IMR-90 (cell line): ENCODE measurements around the gene LCNL1. TPM values are rescaled to one million over a fixed set of nuclear protein-coding genes. Genes with fewer than 3 reads are reported as not detected.
A peak's percentile ranks its signal among the peaks of the same experiment; 100 is the strongest.

Experiments used
- ATAC-seq: fragments of 200-7000 bp; cut with Tn5 transposase; 2 replicates; pipeline ENCODE4 v1.9.1; 2020; ENCODE audit warnings: low read depth, mild to moderate bottlenecking, moderate library complexity
- BruUV-seq: library from RNA; stranded (reverse); fragments of 400-500 nt; replicated peaks from 2 replicates; lab custom pipeline; 2021; lab: Mats Ljungman, UMichigan
- CTCF ChIA-PET: fragments of 300-600 bp; formaldehyde crosslinking; extraction: SDS; loops from one replicate; lab custom pipeline; 2021; ENCODE audit warnings: antibody characterized with exemption; lab: Yijun Ruan, JAX
- POLR2A ChIA-PET: fragments of 300-600 bp; sonication (Branson Sonifier 250); formaldehyde crosslinking; loops from one replicate; lab custom pipeline; 2022; ENCODE audit warnings: antibody characterized with exemption; ENCODE audit not compliant: unreplicated experiment; lab: Charles Lee
- DNase-seq: peaks from one replicate; pipeline ENCODE4 v3.0.0; 2013
- H2AFZ ChIP-seq: replicated peaks from 2 replicates; pipeline ENCODE3; 2013; ENCODE audit warnings: low read length, mild to moderate bottlenecking; ENCODE audit not compliant: poor library complexity
- H2AK5ac ChIP-seq: 2 replicates; pipeline ENCODE4 v1.6.1; 2013; ENCODE audit warnings: low read depth, low read length, inconsistent platforms
- H2AK9ac ChIP-seq: replicated peaks from 2 replicates; pipeline ENCODE3; 2013; ENCODE audit warnings: mild to moderate bottlenecking, low read depth, low read length, moderate library complexity; ENCODE audit not compliant: poor library complexity
- H2BK120ac ChIP-seq: 2 replicates; pipeline ENCODE4 v1.6.1; 2013; ENCODE audit warnings: low read depth, low read length, inconsistent platforms
- H2BK15ac ChIP-seq: 3 replicates; pipeline ENCODE4 v1.6.1; 2013; ENCODE audit warnings: low read depth, low read length, inconsistent platforms
- H2BK20ac ChIP-seq: 2 replicates; pipeline ENCODE4 v1.6.1; 2013; ENCODE audit warnings: low read depth, mild to moderate bottlenecking, inconsistent platforms, low read length, moderate library complexity
- H2BK5ac ChIP-seq: 2 replicates; pipeline ENCODE4 v1.6.1; 2013; ENCODE audit warnings: mild to moderate bottlenecking, low read depth, low read length, inconsistent platforms; ENCODE audit not compliant: poor library complexity, severe bottlenecking
- H3K14ac ChIP-seq: replicated peaks from 2 replicates; pipeline ENCODE4 v1.6.1; 2013; ENCODE audit warnings: low read depth, low read length, inconsistent platforms
- H3K18ac ChIP-seq: 2 replicates; pipeline ENCODE4 v1.6.1; 2013; ENCODE audit warnings: low read depth, low read length, control low read depth
- H3K23ac ChIP-seq: 2 replicates; pipeline ENCODE4 v1.6.1; 2013; ENCODE audit warnings: low read depth, low read length, inconsistent platforms
- H3K27ac ChIP-seq: 2 replicates; pipeline ENCODE4 v1.5.1; 2013; ENCODE audit warnings: mild to moderate bottlenecking, control low read depth, low read length; ENCODE audit not compliant: insufficient read depth
- H3K27me3 ChIP-seq: 2 replicates; pipeline ENCODE4 v1.6.1; 2013; ENCODE audit warnings: low read length; ENCODE audit not compliant: control insufficient read depth, insufficient read depth
- H3K36me3 ChIP-seq: 2 replicates; pipeline ENCODE4 v1.6.1; 2013; ENCODE audit warnings: low read length, mixed read lengths; ENCODE audit not compliant: control insufficient read depth, insufficient read depth
- H3K4ac ChIP-seq: 2 replicates; pipeline ENCODE4 v1.6.1; 2013; ENCODE audit warnings: low read depth, low read length, inconsistent platforms
- H3K4me1 ChIP-seq: 2 replicates; pipeline ENCODE4 v1.6.1; 2013; ENCODE audit warnings: low read length, mixed read lengths; ENCODE audit not compliant: control insufficient read depth, insufficient read depth
- H3K4me2 ChIP-seq: 2 replicates; pipeline ENCODE4 v1.6.1; 2013; ENCODE audit warnings: low read depth, mild to moderate bottlenecking, control low read depth, low read length, moderate library complexity
- H3K4me3 ChIP-seq: 2 replicates; pipeline ENCODE4 v1.5.1; 2013; ENCODE audit warnings: low read depth, mild to moderate bottlenecking, control low read depth, low read length, moderate library complexity; ENCODE audit not compliant: insufficient read depth
- H3K56ac ChIP-seq: 2 replicates; pipeline ENCODE4 v1.6.1; 2013; ENCODE audit warnings: low read length, inconsistent platforms; ENCODE audit not compliant: insufficient read depth; ENCODE audit errors: extremely low read depth
- H3K79me1 ChIP-seq, 2 experiments: 2 replicates each; pipeline ENCODE4 v1.6.1; 2013; ENCODE audit warnings: low read length in 2 of 2, inconsistent platforms in 1 of 2, low read depth in 1 of 2
- H3K9ac ChIP-seq: 2 replicates; pipeline ENCODE4 v1.6.1; 2013; ENCODE audit warnings: low read depth, low read length, control low read depth
- H3K9me1 ChIP-seq: 2 replicates; pipeline ENCODE4 v1.6.1; 2013; ENCODE audit warnings: low read length, inconsistent platforms; ENCODE audit not compliant: insufficient read depth
- H3K9me3 ChIP-seq: 2 replicates; pipeline ENCODE4 v1.6.1; 2013; ENCODE audit warnings: low read length; ENCODE audit not compliant: control insufficient read depth, insufficient read depth
- H4K20me1 ChIP-seq: 2 replicates; pipeline ENCODE4 v1.6.1; 2013; ENCODE audit warnings: low read length, inconsistent platforms; ENCODE audit not compliant: insufficient read depth
- H4K5ac ChIP-seq: 2 replicates; pipeline ENCODE4 v1.6.1; 2013; ENCODE audit warnings: mild to moderate bottlenecking, low read depth, low read length, control low read depth
- H4K8ac ChIP-seq, 2 experiments: 2 replicates each; pipeline ENCODE4 v1.6.1; 2013; ENCODE audit warnings: low read depth in 2 of 2, low read length in 2 of 2, control low read depth in 1 of 2, inconsistent platforms in 1 of 2
- H4K91ac ChIP-seq: 2 replicates; pipeline ENCODE4 v1.6.1; 2013; ENCODE audit warnings: low read depth, low read length, inconsistent platforms; ENCODE audit not compliant: insufficient read depth
- CHD1 ChIP-seq: IDR thresholded peaks from 2 replicates; pipeline ENCODE4 v1.6.1; 2012; ENCODE audit warnings: low read depth, low read length, improper control_type of control experiment
- MAFK ChIP-seq: IDR thresholded peaks from 2 replicates; pipeline ENCODE4 v1.6.1; 2012; ENCODE audit warnings: low read depth, low read length, improper control_type of control experiment
- WGBS, 2 experiments: methylation state at CpG; one replicate each; pipeline versions ENCODE4 v1.1.5 to v1.1.7; 2013; ENCODE audit warnings: missing lambda C conversion rate in 2 of 2; ENCODE audit not compliant: insufficient read length in 1 of 2; ENCODE audit errors: extremely low coverage in 2 of 2; 5-methylcytosine and 5-hydroxymethylcytosine counted together
- dilution Hi-C: fragments of 300-500 bp; cut with HindIII; formaldehyde crosslinking; loops from one replicate; pipeline ENCODE4 v1.14.3; 2018; ENCODE audit warnings: low sequenced_read_pairs; ENCODE audit not compliant: unreplicated experiment
- in situ Hi-C: fragments of 300-500 bp; cut with MboI; formaldehyde crosslinking; loops from 3 replicates; pipeline ENCODE4 v1.14.3; 2019; ENCODE audit warnings: low sequenced_read_pairs, inconsistent platforms, mixed read lengths
- intact Hi-C: fragments of 100-400 bp; cut with micrococcal nuclease; formaldehyde crosslinking; loops from 2 replicates; pipeline ENCODE4 v1.10.0; 2022
- polyA plus RNA-seq, 3 experiments: library from polyadenylated mRNA; depleted of rRNA; stranded (reverse); fragments of >200 nt; gene quantifications; 2 replicates each; pipeline ENCODE4 v1.2.3, GENCODE V29; 2012; ENCODE audit warnings: low replicate concordance in 1 of 3
- total RNA-seq: library from RNA; depleted of rRNA; stranded (reverse); fragments of >200 nt; gene quantifications from 2 replicates; pipeline ENCODE4 v1.2.3, GENCODE V29; 2012

LCNL1 gene
- total and polyA plus RNA-seq, 2 of the 4 experiments (the other 2 are of a cell fraction) = 0.15 TPM; not detected in 1

- Histone ChIP-seq H3K27ac (no peak overlapping the region), H3K56ac (no peak overlapping the region), H4K5ac (no peak overlapping the region; the same call in 1 of the 2 replicates), H2BK15ac (no peak overlapping the region), H3K4ac (peak overlapping the region; percentile 20; the same call in 1 of the 2 replicates), H4K91ac (no peak overlapping the region), H3K14ac (no peak overlapping the region), H2BK120ac (no peak overlapping the region), H2AK5ac (no peak overlapping the region; the same call in 1 of the 2 replicates), H3K36me3 (peaks cover 5% of the 10 kb centered on the region; the same call in 1 of the 2 replicates), H2AFZ (no peak overlapping the region), H3K18ac (no peak overlapping the region), H2AK9ac (no peak overlapping the region), H3K23ac (no peak overlapping the region), H3K4me3 (no peak overlapping the region), H4K20me1 (no peaks in the 10 kb centered on the region; the same call in 1 of the 2 replicates), H4K8ac (no peak overlapping the region), H3K9me3 (no peaks in the 10 kb centered on the region), H3K79me1 (peaks cover 6 to 16% of the 10 kb centered on the region in 2 experiments; a peak in 3 of 4 replicates), H3K4me1 (peaks cover 23% of the 10 kb centered on the region), H3K9me1 (peaks cover 8% of the 10 kb centered on the region), H3K27me3 (no peaks in the 10 kb centered on the region), H2BK5ac (no peak overlapping the region), H2BK20ac (no peak overlapping the region), H3K9ac (no peak overlapping the region), H3K4me2 (no peak overlapping the region)
- 90% methylated on average over 6 of the region's 10 CpGs; no CpG with 5 or more reads in 1 of the 2 experiments for WGBS, 2 experiments
- CTCF ChIA-PET = interaction anchor here (1.0 kb wide), 1 partner anchor 49 kb away, joined by 3 read pairs; no protein-coding TSS in a partner anchor
- BruUV-seq = no TSS peak
- ATAC-seq (no peak), DNase-seq (no peak)
- intact Hi-C loops = no loop called here
- dilution Hi-C loops = no loop called here
- TF ChIP-seq MAFK (no peak), CHD1 (no peak)
- in situ Hi-C loops = no loop called here
- POLR2A ChIA-PET = no interaction called here
Observed at GRCh38 chr9:136997371-136997770, 14.6 kb downstream of the LCNL1 start.
